NCI-H2227 treated with DMSO at 0.1 percent for 48 hours (cell line): Measurements from ENCODE around the gene DMRT3.

Experiments used
- DNase-seq: peaks from one replicate; lab custom pipeline; 2025; lab: John Stamatoyannopoulos, UW

The DMRT3 gene

DNA sequence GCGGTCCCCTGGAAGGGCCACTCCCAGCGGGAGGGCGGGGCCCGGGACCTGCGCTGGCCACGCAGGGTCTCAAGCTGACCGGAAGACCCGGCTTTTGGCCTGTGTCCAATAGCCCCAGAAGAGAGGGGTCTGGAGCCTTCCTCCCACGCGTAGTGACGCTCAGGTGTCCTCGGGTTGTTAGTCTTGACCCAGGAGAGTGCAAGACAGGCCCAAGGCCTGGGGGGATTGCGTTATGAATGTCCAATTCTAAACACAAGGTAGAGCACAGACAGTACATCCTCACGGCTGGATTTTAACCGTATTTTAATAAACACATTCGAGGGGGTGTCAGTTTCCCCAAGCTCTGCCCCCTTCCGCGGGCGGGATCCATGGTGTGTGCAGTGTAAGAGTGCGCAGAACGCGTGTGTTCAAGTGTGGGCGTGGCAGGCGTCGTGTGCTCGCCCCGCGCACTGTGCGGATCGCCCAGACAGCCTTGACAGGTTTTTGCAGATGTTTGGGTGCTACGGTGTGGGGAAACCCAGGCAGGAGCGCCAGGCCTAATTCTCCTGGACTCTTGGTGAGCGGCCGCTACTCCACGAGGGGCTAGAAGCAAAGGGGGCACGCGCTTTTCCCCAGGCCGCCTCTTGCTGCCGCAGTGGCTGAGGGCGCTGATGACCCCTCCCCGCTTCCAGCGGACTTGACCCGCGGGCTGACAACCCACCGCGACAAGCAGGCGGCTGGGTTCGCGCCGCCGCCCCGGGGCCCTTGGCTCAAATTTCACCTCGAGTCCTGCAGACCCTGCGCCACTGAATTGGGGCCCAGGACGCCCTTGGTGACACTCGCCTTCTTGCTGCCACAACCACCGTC is 6.1 kb upstream of the DMRT3 start:
- DNase-seq, result no peak

DNA sequence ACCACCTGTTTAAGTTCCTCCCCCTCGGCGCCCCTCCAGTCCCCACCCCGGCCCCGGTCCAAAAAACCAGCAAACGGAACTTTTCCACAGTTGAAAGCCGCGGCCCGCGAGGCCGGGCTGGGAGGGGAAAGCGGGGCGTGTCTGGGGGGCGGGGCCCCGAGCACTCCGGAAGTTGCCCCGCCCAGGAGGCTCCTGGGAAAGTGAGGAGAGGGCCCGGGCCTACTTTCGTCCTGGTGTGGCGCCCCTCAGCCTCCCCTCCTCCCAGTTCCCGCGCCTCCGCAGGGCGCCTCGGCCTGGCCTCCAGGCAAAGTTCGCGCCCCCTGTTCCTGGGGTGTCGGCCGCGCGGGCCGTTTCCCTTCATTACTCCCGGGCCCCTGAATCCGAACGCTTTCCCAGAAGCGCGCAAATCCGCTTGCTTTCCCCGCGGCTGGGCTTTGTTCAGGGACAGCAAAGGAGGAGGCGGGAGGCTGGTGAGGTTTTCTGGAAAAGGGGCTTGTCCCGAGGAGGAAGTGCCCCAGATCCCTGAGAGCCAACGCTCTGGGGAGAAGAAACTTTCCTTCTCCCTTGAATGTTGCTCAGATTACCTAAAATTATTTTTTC is 4.5 kb upstream of the DMRT3 start:
- DNase-seq, result no peak

DNA sequence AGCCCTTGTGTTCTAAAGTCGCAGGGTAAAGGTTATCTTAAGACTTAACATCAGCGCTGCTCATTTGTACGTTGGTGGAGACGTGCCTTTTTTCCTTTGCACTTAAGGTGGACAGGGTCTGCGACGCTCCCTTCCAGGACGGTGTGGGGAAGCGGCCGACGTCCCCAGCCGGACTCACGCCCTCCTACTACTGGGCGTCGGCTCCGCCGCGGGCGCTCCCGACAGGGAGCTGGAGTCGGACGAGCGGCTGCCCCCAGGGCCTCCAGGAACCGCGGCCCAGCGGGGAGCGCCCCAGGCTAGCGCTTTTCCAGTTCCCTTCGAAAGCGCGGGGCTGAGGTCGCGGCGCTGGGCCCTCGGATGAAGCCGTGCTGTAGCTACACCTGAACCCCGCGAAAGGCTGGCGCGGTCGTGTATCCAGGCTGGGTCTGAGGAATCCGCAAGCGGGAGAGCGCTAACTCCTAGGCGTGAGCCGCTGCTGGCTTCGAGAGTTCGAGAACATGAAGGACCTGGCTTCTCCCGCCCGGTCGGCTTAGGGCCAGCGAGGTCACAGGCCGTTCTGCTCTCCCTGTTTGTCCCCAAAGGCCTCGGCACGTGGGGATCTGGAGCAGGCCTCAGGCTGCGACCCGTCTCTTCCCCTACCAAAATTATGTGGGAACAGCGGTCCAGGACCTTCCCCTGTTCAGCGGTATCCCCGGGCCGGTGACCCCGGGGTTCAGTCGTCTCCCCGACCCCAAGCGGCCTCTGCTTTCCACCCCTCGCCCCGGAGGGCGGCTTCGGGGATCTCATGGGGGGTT is 3.8 kb upstream of the DMRT3 start:
- no peak for DNase-seq

DNA sequence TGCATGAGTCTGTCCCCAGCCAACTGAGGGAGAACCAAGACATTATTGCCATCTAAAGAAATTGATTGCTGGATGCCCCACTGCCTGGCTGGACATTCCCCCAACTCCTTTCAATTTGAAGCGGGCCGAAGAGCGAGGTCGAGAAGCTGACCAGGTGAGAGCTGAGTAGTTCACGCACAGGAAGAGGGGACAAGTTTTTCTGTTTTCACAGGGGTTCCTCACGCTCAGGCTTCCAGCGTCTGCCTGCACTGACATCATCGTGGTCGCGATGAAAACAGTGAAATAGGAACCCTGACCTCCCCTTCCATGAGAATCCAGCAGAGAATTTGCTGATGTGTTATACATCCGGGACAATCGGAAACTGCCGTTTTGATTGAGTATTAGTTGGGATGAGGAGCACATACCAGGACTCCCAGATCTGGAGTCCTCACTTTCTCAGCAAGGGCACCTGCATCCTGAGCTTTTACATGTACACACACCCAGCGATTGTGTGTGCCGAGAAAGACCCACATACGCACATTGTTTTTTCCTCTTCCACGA is 3.1 kb upstream of the DMRT3 start:
- DNase-seq, result no peak

- no peak for DNase-seq
Observed at GRCh38 chr9:974031-974995, 2.1 kb upstream of the DMRT3 start.

- DNase-seq, result no peak
Observed at GRCh38 chr9:974996-975739, 1.3 kb upstream of the DMRT3 start.

DNA sequence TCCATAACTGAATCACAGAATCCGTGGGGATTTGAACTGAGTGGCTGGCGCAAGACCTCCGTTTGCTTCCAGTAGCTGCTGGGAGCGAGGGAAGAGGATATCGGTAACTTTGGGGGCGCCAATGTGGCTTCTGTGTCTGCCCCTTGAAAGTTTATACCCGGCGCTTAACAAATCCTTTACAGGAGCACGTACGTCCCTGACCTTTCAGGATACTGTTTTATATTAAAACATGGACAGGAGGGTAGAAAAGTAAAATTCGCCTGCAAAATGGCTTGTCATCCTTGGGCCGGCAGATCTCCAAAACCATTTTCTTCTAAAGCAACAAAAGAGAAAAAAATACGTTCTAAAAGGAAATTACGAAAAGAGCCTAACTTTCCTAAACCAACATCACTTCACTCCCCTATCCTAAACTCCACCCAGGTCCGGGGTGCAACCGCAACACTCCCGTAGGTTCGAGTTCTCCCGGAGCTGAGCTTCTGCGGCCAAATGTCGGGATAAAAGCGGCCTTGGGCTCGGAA is 656 bp upstream of the DMRT3 start:
- DNase-seq, result no peak

DNA sequence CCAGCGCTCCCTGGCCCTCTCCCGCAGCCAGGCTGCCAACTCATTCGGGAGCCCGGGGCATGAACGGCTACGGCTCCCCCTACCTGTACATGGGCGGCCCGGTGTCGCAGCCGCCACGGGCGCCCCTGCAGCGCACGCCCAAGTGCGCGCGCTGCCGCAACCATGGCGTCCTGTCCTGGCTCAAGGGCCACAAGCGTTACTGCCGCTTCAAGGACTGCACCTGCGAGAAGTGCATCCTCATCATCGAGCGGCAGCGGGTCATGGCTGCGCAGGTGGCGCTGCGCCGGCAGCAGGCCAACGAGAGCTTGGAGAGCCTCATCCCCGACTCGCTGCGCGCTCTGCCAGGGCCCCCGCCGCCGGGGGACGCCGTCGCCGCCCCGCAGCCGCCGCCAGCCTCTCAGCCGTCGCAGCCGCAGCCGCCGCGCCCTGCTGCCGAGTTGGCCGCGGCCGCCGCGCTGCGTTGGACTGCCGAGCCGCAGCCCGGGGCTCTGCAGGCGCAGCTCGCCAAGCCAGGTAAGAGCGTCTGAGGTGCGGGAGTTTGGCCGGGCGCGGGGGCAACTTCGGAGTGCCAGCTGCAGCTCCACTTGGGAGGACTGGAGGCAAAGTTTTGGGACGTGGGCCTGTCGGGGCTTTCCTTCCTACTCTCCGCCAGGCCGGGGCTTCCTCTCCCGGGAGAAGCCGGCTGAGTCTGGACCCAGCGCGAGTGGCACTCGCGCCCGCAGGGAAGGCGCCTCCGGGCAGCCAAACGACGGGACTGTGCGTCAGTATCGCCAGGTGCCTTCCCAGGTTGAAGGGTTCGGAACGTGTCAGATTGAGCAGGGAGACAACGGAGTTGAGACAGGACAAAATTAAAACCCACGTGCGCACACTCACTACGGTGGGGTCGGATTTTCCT is 735 bp downstream of the DMRT3 start:
- no peak for DNase-seq

DNA sequence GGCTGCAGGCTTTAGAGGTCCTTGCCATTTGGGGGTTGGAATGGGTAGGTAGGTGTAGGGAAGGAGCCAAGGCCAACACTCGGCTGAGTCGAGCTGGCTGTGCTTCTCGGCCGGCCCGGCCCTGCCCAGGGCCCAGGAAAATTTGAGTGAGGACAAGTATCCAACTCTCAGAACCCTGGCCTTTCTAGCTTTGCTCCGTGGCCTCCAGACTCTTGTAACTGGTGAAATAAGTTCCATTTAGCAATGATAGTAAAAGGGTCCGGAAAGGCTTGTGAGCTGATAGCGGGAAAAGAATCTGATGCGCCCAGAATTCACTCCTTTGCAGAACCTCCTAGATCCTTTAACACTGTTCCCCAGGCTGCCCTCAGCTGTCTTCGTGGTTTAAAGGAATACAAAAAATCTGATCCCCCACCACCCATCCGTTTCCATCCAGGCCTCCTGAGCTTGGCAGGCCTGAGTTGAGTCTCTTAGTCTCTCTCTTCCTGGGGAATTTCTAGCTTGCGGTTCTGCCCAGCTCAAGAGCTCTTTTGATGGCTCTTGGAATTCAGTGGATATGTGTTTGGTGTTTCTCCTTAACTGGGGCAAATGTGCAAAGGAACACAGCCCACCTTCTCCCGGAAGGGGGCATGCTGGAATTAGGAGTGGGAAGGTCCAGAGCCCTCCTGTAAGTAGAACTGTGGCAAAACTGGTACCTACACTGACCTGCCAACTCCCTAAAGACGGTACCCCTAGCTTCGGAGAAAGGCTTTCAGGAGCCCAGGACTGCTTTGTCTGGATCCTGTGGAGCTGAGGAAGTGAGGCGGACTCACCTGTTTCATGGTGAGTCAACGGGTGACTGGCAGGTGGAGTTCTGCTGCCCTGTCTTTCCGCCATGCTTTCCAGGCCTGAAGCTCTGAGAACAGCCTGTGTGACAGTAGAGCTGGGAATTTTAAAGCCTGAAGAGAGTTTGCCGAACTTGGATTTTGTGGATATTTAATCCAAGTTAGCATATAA is 1.7 kb downstream of the DMRT3 start:
- no peak for DNase-seq

GRCh38 chr9:979983-980382 is 3.5 kb downstream of the DMRT3 start:
- no peak for DNase-seq

GRCh38 chr9:980640-981039 is 4.2 kb downstream of the DMRT3 start:
- no peak for DNase-seq

DNA sequence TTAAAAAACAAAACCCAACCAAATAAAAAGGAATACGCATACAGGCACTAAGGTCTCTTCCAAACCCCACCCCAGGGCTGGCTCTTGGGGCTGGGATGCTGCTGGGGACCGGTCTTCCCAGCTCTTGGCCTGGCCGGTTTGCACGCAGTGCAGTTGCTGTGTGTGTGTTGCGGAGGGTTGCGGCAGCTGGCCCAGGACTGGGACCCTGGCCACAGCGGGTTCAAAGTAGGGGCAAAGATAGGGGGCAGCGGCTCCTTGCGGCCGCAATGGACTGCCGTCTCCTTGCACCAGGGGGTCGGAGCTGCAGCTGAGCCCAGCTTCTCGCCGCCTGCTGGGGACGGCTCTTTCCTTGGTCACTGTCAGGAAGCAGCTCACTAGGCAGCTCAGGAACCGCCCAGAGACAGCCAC is 5.0 kb downstream of the DMRT3 start:
- DNase-seq, result no peak

DNA sequence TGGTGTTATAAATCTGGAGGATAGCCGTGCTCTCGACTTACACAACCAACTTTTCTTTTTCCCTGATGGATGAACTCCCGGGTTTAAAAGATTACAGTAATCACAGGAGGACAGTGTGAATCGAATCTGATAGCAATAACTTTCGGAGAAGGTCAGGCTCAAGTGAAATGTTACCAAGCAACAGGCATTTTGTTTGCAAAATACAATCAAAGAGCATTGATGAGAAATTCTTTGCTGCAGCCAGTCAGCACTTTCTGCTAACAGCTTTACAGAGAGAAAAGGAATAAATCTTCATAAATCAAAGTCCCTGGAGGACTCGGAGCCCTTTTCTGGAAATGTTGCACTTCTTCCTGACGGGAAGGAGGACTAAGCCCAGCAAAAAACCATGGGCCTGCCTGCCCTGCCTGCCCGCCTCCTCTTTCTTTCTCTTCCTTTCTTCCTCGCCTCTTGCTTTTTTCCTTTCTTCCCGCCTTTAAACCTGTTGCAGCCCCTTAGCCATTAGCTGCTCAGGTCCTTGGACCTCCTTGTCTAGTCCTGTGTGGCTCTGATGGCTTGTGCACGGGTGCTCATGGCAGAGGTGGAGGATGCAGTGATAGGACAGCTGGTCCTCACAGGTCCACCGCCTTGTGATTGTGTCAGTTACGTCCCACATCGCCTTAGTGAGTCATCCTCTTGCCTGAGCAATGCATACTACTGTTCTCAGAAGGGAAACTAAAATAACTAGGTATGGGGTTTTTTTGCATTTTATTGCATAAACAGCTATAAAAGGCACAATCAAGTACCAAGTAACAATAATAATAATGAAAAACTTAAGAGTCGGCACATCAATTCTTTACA is 6.2 kb downstream of the DMRT3 start:
- DNase-seq, result no peak

GRCh38 chr9:994005-994404 is 17.6 kb downstream of the DMRT3 start:
- DNase-seq, result no peak

DNA sequence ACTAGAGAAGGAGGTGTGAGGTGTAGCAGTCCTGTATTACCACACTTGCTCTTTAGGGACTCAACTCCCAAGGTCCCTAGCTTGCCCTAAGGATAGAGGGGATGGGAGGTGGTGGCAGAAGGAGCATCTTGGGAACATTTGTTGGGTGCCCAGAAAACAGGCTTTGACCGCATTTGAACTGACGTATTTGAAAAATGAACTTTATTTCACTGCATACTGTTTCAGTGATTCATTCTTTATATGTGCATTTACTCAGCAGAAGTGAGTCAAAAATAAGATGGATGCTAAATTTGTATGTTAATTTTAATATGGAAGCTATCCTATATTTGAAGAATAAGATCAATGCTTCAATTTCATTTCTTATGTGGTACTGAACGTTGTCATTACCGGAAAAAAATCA is 18.7 kb downstream of the DMRT3 start:
- no peak for DNase-seq

- no peak for DNase-seq
Observed at GRCh38 chr9:995781-996180, 19.3 kb downstream of the DMRT3 start.
